Eye (tissue), 1 donor: ENCODE measurements around the gene VTN.

ENCODE experiments used
- DNase-seq: peaks from one replicate; pipeline ENCODE4 v3.0.0-alpha.2; 2015

Gene VTN

GRCh38 chr17:28370035-28370743 is at the start of gene VTN:
VTN (minus strand) TSS chr17:28370307; CDS start chr17:28370203, 104 bp downstream.
- peak; percentile 45 for DNase-seq

GRCh38 chr17:28416703-28417311 is 46.7 kb upstream of the VTN start:
- peak; percentile 56 for DNase-seq

- DNase-seq, result no peak
Observed at GRCh38 chr17:28415886-28416285, 45.8 kb upstream of the VTN start.

- DNase-seq, result no peak
Observed at GRCh38 chr17:28413804-28414203, 43.7 kb upstream of the VTN start.

- no peak for DNase-seq
Observed at GRCh38 chr17:28412099-28412498, 42.0 kb upstream of the VTN start.

GRCh38 chr17:28407974-28408306 is 37.8 kb upstream of the VTN start:
- DNase-seq, result no peak

- DNase-seq, result peak; percentile 25
Observed at GRCh38 chr17:28407130-28407973, 37.2 kb upstream of the VTN start.

GRCh38 chr17:28406473-28406814 is 36.3 kb upstream of the VTN start:
- DNase-seq, result no peak

GRCh38 chr17:28405632-28406472 is 35.7 kb upstream of the VTN start, which contains the start of gene SLC46A1:
SLC46A1 (minus strand) TSS chr17:28406212; CDS start chr17:28406114, 98 bp downstream.
- DNase-seq, result peak; percentile 79

- no peak for DNase-seq
Observed at GRCh38 chr17:28404812-28405570, 34.9 kb upstream of the VTN start.

GRCh38 chr17:28404461-28404811 is 34.3 kb upstream of the VTN start:
- DNase-seq, result no peak

GRCh38 chr17:28404007-28404406 is 33.9 kb upstream of the VTN start:
- no peak for DNase-seq

- DNase-seq, result no peak
Observed at GRCh38 chr17:28402844-28403243, 32.7 kb upstream of the VTN start.

GRCh38 chr17:28402224-28402630 is 32.1 kb upstream of the VTN start:
- no peak for DNase-seq

- DNase-seq, result no peak
Observed at GRCh38 chr17:28399808-28400207, 29.7 kb upstream of the VTN start.

GRCh38 chr17:28398280-28398981 is 28.3 kb upstream of the VTN start:
- DNase-seq, result no peak

GRCh38 chr17:28397687-28398279 is 27.7 kb upstream of the VTN start:
- DNase-seq, result no peak

GRCh38 chr17:28397275-28397674 is 27.2 kb upstream of the VTN start:
- DNase-seq, result no peak

- no peak for DNase-seq
Observed at GRCh38 chr17:28396635-28397239, 26.6 kb upstream of the VTN start.

- DNase-seq, result no peak
Observed at GRCh38 chr17:28395968-28396367, 25.9 kb upstream of the VTN start.

- DNase-seq, result no peak
Observed at GRCh38 chr17:28395426-28395825, 25.3 kb upstream of the VTN start.
